Natural killer cell treated with Interleukin-12 subunit alpha and Interleukin-12 subunit beta and Interleukin-15 and Interleukin-18, amount 100 ng/mL, for 72 hours (primary cell): ENCODE data around the gene PIGR. TPM values are rescaled to one million over a fixed set of nuclear protein-coding genes. Genes with fewer than 3 reads are reported as not detected.

Experiments used
- ATAC-seq, 2 donors: fragments of 150-1000 bp; cut with Tn5 transposase in 1 of 2; sonication (Bioruptor Pico), chemical (Tn5 transposase) in 1 of 2; 2 replicates each; pipeline ENCODE4 v1.10.0; 2021
- DNase-seq: peaks from one replicate; pipeline ENCODE4 v3.0.0; 2022; ENCODE audit warnings: low spot score
- H3K27ac Mint-ChIP-seq, 2 donors: 1 replicate in 1 of 2; 2 replicates in 1 of 2; pipeline ENCODE4 v1.8.0; 2022; ENCODE audit warnings: mixed read lengths in 2 of 2, mild to moderate bottlenecking in 1 of 2, moderate library complexity in 1 of 2
- H3K27me3 Mint-ChIP-seq, 2 donors: 1 replicate in 1 of 2; 2 replicates in 1 of 2; pipeline ENCODE4 v1.8.0; 2022; ENCODE audit warnings: mixed read lengths in 2 of 2
- H3K36me3 Mint-ChIP-seq: one replicate; pipeline ENCODE4 v1.8.0; 2022; ENCODE audit warnings: mixed read lengths
- H3K4me1 Mint-ChIP-seq, 2 donors: 1 replicate in 1 of 2; 2 replicates in 1 of 2; pipeline ENCODE4 v1.8.0; 2022; ENCODE audit warnings: low read depth in 2 of 2, mixed read lengths in 2 of 2, mild to moderate bottlenecking in 1 of 2
- H3K4me3 Mint-ChIP-seq: one replicate; pipeline ENCODE4 v1.8.0; 2022; ENCODE audit warnings: mixed read lengths
- H3K9me3 Mint-ChIP-seq: 2 replicates; pipeline ENCODE4 v1.8.0; 2022; ENCODE audit warnings: mixed read lengths
- total RNA-seq, 2 donors: library from RNA; stranded (reverse); gene quantifications; one replicate each; pipeline ENCODE4 v1.2.3, GENCODE V29; 2022

The PIGR gene, protein sequence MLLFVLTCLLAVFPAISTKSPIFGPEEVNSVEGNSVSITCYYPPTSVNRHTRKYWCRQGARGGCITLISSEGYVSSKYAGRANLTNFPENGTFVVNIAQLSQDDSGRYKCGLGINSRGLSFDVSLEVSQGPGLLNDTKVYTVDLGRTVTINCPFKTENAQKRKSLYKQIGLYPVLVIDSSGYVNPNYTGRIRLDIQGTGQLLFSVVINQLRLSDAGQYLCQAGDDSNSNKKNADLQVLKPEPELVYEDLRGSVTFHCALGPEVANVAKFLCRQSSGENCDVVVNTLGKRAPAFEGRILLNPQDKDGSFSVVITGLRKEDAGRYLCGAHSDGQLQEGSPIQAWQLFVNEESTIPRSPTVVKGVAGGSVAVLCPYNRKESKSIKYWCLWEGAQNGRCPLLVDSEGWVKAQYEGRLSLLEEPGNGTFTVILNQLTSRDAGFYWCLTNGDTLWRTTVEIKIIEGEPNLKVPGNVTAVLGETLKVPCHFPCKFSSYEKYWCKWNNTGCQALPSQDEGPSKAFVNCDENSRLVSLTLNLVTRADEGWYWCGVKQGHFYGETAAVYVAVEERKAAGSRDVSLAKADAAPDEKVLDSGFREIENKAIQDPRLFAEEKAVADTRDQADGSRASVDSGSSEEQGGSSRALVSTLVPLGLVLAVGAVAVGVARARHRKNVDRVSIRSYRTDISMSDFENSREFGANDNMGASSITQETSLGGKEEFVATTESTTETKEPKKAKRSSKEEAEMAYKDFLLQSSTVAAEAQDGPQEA
- under 1 TPM in 1 of 2 donors, not detected in 1; 0.08 TPM for total RNA-seq

DNA sequence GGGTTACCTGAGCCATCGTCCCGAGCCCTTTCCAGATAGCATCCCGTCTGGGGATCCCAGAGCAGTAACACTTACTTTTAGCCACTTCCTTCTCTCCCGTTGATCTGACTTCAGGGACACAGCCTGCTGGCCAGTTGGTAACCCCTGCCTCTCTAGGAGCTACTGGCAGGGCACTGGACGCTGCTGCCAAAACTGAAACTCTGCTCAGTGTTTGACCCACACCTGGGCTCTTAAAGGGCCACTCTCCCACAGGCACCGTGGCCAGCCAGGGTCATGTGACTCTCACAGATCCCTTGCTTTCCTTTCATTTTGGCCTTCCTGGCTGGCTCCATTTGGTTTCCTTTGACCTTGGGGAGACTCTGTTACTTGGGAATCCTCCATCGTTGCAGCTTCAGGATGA lies at the start of gene PIGR:
Gene PIGR (minus strand): TSS at position 206 of the 400 bp plus-strand sequence. CDS start 5,935 bp downstream, outside the sequence.
- H3K27me3 Mint-ChIP-seq: peaks cover 0 to 6% of the 10 kb centered on the region in 2 donors
- DNase-seq (no peak), ATAC-seq (no peak)
- H3K36me3 Mint-ChIP-seq: no peaks in the 10 kb centered on the region
- no peaks in the 10 kb centered on the region for H3K9me3 Mint-ChIP-seq
- H3K27ac Mint-ChIP-seq: no peak within 1 kb of the TSS
- peaks cover 29 to 35% of the 10 kb centered on the region in 2 donors for H3K4me1 Mint-ChIP-seq
- no peak within 1 kb of the TSS for H3K4me3 Mint-ChIP-seq

DNA sequence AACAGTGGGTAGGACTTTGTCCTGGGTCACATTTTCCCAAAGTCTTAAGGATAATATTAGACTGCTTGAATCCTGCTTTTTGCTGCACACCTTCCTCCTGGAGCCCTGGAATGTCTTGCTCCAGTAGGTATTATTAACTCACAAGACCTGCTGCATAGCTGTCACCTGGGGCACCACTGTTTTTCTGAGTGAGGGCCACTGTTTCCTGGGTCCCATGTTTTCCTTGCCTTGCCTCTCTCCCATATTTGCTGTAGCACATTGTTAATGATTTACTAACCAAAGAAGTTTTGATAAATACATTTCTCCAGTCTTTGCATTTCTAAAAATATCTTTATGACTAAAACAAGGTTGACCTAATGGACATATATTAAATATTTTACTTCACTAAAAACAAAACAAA lies 46.5 kb upstream of the PIGR start:
- no peaks in the 10 kb centered on the region for H3K9me3 Mint-ChIP-seq
- peaks cover 33 to 56% of the 10 kb centered on the region in 2 donors for H3K27me3 Mint-ChIP-seq
- H3K36me3 Mint-ChIP-seq: no peaks in the 10 kb centered on the region
- ATAC-seq (no peak), DNase-seq (no peak)
- no peak overlapping the region for H3K4me3 Mint-ChIP-seq
- no peaks in the 10 kb centered on the region for H3K4me1 Mint-ChIP-seq
- H3K27ac Mint-ChIP-seq: no peak overlapping the region

DNA sequence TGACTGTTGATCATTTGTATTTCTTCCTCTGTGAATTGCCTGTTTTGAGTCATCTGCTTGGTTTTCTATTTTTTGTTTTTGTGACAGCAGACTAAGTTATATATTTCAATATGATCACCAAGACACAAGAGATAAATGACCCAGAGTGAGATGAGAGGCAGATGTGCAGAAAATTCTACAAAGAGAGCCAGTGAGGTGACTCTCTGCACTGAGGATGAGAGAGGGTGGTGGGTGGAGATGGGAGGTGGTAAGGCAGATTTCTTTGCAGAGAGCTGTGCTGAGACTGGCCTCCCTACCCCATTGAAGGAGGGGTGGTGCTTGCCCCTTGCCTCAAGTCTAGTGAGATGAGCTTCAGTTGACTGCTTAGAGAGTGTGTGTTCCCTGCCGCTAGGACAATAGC lies 41.6 kb upstream of the PIGR start:
- H3K27ac Mint-ChIP-seq: no peak overlapping the region
- DNase-seq (no peak), ATAC-seq (no peak)
- H3K36me3 Mint-ChIP-seq: no peaks in the 10 kb centered on the region
- no peak overlapping the region for H3K4me3 Mint-ChIP-seq
- H3K4me1 Mint-ChIP-seq: no peaks in the 10 kb centered on the region
- peaks cover 41 to 48% of the 10 kb centered on the region in 2 donors for H3K27me3 Mint-ChIP-seq
- H3K9me3 Mint-ChIP-seq: no peaks in the 10 kb centered on the region

DNA sequence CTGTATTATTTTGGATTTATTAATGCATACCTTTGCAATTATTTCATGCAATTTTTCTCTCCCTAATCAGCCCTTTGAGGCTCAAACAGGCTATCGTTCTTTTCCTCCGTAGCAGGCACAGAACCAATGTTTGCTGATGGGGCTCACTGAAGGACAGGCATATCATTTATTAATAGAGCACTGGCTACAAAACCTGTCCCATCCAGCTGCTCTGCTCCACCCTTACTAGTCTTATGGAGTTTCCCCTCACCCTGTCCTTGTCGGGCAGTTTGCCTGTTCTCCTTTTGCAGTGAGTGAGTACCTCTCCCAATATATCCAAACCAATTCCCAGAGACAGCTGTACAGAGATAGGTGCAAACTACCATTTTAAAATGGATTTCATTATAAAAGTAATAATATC lies 40.6 kb upstream of the PIGR start:
- Mint-ChIP-seq H3K4me1 (no peaks in the 10 kb centered on the region), H3K27ac (no peak overlapping the region), H3K9me3 (no peaks in the 10 kb centered on the region), H3K36me3 (no peaks in the 10 kb centered on the region), H3K27me3 (peaks cover 38 to 40% of the 10 kb centered on the region in 2 donors), H3K4me3 (no peak overlapping the region)
- no peak for DNase-seq
- ATAC-seq: no peak

DNA sequence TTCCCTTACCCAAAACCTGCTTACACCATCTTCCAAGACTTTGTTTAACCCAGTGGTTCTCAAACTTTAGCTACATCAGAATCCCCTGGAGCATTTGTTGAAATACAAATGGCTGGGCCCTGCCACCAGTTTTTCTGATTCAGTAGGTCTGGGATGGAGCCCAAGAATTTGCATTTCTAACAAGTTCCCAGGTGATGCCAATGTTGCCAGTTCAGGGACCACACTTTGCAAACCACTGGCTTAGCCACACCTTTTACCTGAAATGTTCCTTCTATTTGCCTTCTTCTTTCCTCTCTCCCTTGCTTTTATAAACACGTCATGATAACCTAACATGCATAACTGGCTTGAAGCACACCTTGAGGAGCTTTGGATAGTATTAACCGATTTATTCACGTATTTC lies 40.1 kb upstream of the PIGR start:
- H3K4me1 Mint-ChIP-seq: no peaks in the 10 kb centered on the region
- peaks cover 36 to 38% of the 10 kb centered on the region in 2 donors for H3K27me3 Mint-ChIP-seq
- no peak for DNase-seq
- H3K9me3 Mint-ChIP-seq: no peaks in the 10 kb centered on the region
- no peak overlapping the region for H3K4me3 Mint-ChIP-seq
- H3K36me3 Mint-ChIP-seq: no peaks in the 10 kb centered on the region
- no peak overlapping the region for H3K27ac Mint-ChIP-seq
- no peak for ATAC-seq

DNA sequence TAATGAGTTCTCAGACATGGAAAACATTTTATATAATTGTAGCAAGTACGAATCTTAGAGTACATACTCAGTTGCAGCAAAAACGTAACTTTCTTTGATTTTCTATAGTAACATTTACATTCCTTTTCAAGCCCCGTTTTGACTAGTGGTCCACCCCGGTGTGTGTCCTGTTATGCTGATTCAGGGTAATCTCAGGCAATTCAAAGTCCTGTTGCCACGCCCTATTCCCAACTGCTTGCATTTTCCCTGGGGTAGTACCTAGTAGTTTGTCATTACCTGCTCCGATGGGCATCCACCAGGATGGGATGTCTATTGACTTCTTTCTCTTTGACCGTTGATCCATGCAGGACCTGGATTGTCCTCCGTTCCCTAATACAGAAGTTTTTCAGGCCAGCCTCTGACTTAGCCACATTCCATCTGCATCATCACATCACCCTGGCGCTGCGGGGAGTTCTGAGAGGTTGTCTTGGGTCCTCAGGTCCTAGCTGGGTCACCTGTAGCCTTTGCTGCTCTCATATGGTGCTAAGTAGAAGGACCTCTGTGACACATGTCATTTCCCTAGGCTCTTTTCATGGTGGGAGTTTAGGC lies 39.0 kb upstream of the PIGR start:
- Mint-ChIP-seq H3K27ac (no peak overlapping the region), H3K36me3 (no peaks in the 10 kb centered on the region), H3K9me3 (no peaks in the 10 kb centered on the region), H3K27me3 (peaks cover 33 to 36% of the 10 kb centered on the region in 2 donors), H3K4me1 (no peaks in the 10 kb centered on the region), H3K4me3 (no peak overlapping the region)
- ATAC-seq (no peak), DNase-seq (no peak)

DNA sequence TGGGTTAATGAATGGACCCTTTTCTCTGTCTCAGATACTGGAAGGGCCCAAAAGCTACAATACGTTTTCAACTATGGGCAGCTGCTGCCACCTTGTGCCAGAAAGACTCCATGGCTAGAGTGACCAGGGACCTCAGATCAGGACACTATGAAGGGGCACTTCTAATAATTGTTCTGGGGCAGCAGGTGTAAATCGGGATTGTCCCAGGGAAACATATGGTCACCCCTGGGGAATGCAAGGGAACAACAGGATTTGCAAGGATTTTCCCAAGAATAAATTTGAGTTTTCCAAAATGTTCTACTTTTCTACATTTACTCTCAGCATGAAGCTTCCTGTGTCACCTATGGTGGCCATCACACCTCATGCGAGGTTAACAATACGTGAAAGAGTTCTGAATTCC lies 36.0 kb upstream of the PIGR start:
- H3K27ac Mint-ChIP-seq: no peak overlapping the region
- H3K36me3 Mint-ChIP-seq: no peaks in the 10 kb centered on the region
- peaks cover 27% of the 10 kb centered on the region in 2 donors for H3K27me3 Mint-ChIP-seq
- no peaks in the 10 kb centered on the region for H3K4me1 Mint-ChIP-seq
- ATAC-seq (peak; percentile 68 to 79), DNase-seq (peak; percentile 75)
- H3K4me3 Mint-ChIP-seq: no peak overlapping the region
- no peaks in the 10 kb centered on the region for H3K9me3 Mint-ChIP-seq

DNA sequence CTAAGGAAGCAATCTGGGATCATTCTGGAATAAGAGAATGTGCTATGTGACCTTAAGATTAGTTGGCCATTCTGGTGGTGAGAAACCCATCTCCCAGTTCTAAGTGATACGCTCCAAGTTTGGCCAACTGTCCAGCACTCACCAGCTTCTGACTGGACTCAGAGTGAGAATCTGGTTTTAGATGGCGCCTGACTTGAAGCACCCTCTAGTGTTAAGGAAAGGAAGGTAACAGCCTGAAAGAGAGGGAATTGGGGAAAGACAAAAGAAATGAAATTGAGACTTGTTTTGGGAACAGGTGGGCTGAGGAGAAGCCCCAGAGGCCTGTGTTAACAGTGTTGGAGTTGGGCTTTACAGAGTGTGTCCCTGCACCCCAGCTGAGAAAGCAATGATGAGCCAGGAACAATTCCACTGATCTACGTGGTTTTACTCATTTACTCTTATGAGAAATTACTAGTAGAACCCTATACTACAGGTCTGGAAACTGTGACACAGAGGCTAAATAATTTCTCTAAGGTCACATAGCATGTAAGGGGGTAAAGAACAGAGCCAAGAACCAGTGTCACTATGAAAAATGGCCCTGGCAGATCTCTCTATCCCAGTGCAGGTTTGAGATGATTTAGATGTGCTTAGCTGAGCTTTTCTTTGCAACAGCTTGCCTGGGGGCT lies 33.2 kb upstream of the PIGR start:
- Mint-ChIP-seq H3K27ac (no peak overlapping the region), H3K9me3 (no peaks in the 10 kb centered on the region), H3K4me1 (no peaks in the 10 kb centered on the region), H3K4me3 (no peak overlapping the region), H3K36me3 (no peaks in the 10 kb centered on the region), H3K27me3 (peaks cover 7 to 14% of the 10 kb centered on the region in 2 donors)
- DNase-seq (no peak), ATAC-seq (no peak)

DNA sequence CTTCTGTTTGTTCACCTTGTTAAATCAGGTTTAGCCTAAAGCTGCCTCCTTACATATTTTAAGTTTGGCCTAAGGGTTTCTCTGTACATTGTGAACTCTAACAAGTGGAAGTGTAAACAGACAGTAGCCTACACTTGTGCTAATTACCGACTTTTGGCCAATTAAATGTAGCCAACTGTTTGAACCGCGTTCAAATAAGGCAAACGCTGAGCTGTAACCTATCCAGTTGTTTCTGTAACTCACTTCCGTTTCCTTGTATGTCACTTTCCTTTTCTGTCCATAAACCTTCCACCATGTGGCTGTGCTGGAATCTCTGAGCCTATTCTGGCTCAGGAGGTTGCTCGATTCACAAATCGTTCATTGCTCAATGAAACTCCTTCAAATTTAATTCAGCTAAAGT lies 32.0 kb upstream of the PIGR start:
- Mint-ChIP-seq H3K27me3 (peaks cover 7 to 15% of the 10 kb centered on the region in 2 donors), H3K4me1 (no peaks in the 10 kb centered on the region), H3K27ac (no peak overlapping the region), H3K4me3 (no peak overlapping the region), H3K9me3 (no peaks in the 10 kb centered on the region), H3K36me3 (no peaks in the 10 kb centered on the region)
- ATAC-seq: no peak
- no peak for DNase-seq

DNA sequence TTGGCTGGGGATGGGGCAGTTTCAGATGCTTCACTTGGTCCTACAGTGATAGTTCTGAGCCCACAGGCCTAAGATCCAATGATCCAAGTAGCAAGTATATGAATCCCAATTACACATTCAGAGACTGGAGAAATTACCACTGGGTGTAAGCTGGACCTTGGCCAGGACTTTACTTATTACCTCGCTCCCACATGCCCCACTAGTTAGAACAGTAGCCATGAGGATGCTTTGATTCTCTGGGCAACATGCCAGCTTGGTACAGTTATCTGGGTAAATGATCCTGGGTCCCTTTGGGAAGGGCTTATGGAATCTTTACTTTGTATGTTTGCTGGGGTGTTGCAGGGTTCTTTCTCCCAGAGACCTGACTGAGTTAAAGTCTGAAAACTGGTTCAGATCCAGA lies 29.0 kb upstream of the PIGR start:
- Mint-ChIP-seq H3K4me1 (no peaks in the 10 kb centered on the region), H3K27ac (no peak overlapping the region), H3K4me3 (no peak overlapping the region), H3K27me3 (peaks cover 22 to 23% of the 10 kb centered on the region in 2 donors), H3K9me3 (no peaks in the 10 kb centered on the region), H3K36me3 (no peaks in the 10 kb centered on the region)
- DNase-seq: no peak
- no peak for ATAC-seq

DNA sequence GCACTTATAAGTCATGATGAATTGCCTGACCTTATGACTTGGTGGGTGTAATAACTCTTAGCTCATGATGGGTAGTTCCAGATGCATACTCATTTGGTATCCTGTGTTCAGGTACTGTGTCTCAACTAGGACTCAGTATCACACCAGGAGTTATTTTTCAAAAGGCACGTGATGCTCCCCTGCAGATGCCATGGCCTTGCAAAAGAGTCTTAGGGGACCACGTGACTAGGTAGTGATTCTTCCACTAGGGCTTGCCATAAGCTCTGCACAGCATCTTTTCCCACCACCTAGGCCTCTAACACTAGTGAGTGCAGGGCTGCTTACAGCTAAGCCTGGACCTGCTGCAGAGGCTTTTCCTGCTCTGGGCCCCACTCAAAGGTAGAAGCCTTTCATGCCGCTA lies 27.9 kb upstream of the PIGR start:
- ATAC-seq: peak in 1 of 2 donors; percentile 11
- Mint-ChIP-seq H3K9me3 (no peaks in the 10 kb centered on the region), H3K4me1 (no peaks in the 10 kb centered on the region), H3K27ac (no peak overlapping the region), H3K36me3 (no peaks in the 10 kb centered on the region), H3K4me3 (no peak overlapping the region), H3K27me3 (peaks cover 25 to 29% of the 10 kb centered on the region in 2 donors)
- no peak for DNase-seq

DNA sequence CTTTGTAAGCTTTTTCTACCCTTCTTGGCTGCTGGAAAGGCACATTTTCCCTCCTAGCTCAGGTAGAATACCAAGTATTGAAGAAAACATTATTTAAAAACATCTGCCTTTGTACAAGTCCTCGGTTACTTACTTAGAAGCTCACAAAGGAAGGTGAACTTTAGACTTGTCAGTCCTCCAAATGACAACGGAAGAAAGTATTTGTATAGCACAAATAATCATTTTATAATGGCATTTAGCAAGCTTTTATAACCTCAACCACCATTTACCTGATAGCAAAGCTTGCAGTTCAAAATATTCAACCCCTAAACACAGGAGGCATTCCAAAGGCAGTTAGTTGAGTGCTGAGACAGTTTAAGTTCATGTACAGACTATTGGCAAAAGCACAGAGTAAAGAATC lies 26.5 kb upstream of the PIGR start:
- no peak overlapping the region for H3K27ac Mint-ChIP-seq
- H3K4me3 Mint-ChIP-seq: no peak overlapping the region
- peaks cover 22 to 28% of the 10 kb centered on the region in 2 donors for H3K27me3 Mint-ChIP-seq
- no peak for ATAC-seq
- H3K9me3 Mint-ChIP-seq: no peaks in the 10 kb centered on the region
- no peak for DNase-seq
- no peaks in the 10 kb centered on the region for H3K36me3 Mint-ChIP-seq
- peaks cover 7 to 8% of the 10 kb centered on the region in 2 donors for H3K4me1 Mint-ChIP-seq

DNA sequence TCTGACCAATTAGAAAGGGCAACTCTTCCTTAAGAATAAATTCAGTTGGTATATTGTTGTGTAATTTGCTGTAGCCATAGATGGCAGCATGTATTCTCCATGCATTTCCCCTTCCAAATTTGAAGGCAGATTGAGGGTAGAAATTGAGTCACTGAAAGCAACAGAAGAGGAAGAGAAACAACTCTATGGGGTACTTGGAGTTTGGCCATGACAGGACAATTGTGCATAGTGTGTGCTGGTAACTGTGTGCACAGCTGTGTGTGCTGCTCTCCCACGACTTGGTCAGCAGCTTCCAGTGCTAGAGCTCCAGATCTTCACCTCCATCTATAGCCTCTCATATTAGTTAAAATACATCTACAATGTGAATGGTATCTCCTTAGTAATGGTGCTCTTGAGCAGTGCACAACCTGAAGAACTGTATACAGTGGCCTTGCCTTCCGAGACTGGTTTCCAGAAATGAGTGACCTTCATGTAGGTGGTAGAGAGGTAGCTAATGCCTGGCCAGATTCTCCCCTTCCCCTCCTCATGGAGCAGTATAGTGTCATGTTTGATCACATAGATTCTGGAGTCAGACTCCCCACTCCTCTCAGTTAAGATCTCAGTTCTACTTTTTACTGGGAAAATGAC lies 24.9 kb upstream of the PIGR start:
- ATAC-seq (no peak), DNase-seq (no peak)
- Mint-ChIP-seq H3K9me3 (no peaks in the 10 kb centered on the region), H3K27ac (no peak overlapping the region), H3K36me3 (no peaks in the 10 kb centered on the region), H3K4me3 (no peak overlapping the region), H3K27me3 (peaks cover 22 to 25% of the 10 kb centered on the region in 2 donors), H3K4me1 (peaks cover 14% of the 10 kb centered on the region in 2 donors)
